ENCODE results near the gene OTOG.

Gene OTOG

DNA sequence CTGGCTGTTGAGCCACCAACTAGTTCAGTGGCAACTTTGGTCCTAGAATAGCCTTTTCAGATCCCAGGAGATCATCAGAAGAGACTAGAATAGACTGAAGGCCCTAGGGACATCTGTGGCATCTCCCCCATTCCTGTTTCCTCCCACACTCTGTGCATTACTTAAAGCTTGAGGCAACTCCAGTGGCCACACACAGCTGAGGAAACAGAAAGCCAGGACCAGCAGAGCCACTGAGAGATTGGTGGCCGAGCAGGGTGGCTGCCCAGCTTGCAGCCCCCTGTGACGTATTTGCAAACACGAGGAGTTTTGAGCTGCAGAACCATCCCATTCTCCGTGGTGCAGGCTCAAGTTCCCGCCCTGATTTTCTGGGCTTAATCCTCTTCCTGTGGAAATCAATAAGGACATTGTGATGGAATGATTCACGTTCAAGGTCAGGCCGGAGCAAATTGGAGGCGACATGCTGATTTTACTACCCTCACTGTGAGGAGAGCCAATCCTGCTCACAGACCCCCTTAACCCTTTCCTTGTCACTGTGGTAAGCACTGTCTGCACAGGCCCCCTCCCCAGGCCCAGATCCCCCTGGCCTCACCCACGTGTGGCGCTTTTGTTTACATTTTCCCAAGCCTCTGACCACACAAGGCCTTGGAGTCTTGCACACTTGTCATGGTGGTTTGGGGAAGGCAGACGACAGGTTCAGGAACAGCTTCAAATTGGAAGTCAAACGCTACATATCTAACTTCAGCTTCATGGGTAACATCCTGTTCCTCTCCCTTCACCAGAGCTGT is 103.3 kb downstream of the OTOG start:
- DNase-seq (ENCODE audit: low read depth in 2 of 2): no peak

DNA sequence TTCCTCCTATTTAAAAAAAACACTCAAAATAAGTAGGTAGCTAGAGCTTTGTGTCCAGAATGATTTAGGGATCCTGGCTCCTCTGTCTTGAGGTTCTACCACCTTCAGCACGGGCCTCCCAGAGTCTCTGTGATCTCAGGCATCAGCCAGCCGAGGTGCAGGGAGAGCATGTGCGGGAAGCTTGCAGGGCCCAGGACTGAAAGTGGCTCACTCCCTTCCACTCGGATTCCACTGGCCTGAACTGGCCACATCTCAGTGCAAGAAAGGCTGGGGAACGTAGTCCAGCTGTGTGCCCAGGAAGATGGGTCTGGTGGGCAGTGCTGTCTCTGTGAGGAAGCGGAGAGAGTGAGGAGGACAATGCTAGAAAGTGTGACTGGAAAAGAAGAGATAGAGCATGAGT is 104.0 kb downstream of the OTOG start:
- DNase-seq (ENCODE audit: low read depth in 2 of 2): no peak

DNA sequence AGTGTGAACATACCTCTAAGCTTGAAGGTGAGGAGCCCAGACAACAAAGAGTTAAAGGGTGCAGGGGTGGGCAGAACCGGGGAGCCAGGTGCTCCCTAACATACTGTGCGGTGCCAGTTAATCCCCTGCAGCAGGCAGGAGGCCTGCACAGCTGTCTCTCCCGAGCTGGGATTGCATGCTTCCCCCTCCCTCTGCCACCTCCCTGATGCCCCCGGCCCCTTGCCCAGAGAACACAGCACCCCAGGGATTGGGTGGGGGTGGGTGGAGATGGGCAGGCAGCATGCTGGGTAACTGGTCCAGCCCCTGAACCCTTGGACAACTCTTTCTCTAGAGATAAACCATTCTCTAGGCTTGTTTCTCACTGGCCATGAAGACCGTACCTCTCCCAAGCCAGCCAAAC is 104.6 kb downstream of the OTOG start:
- no peak for DNase-seq (ENCODE audit: low read depth in 2 of 2)

DNA sequence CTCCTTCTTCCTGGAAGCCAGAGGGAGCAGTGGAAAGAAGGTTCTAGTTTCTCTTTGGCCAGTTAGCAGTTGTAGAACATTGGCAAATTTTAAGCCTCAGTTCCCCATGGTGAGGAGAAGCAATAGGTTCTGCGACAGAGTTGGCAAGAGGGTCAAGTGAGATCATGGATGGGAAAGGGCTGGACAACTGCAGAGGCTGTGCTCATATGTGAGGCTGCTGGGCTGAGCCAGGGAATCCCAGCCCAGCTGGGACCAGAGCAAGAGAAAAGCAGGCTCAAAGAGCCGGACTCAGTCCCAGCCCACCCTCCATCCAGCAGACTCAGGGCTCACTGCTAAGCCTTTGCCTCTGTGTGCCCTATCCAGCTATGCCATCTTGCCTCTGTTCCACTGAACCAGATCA is 105.5 kb downstream of the OTOG start:
- no peak for DNase-seq (ENCODE audit: low read depth in 2 of 2)

DNA sequence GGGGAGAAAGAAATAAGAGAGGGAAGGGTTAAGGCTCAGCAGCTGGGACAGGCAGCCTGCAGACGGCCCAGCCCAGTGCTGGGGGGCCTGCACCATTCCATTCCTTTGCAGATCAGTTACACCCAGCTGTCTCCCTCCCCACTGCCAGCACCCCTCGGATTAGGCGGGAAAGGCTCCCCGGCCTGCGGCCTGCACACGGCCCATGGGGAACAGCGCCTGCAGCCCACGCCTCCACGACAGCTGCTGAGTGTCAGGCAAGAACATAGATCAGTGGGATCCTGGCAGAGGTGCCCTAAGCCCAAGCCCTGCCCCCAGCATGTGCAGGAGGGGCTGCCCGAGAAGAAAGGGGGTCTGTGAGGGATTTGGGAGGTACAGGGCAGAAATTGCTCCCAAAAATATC is 106.6 kb downstream of the OTOG start:
- no peak for DNase-seq (ENCODE audit: low read depth in 2 of 2)

DNA sequence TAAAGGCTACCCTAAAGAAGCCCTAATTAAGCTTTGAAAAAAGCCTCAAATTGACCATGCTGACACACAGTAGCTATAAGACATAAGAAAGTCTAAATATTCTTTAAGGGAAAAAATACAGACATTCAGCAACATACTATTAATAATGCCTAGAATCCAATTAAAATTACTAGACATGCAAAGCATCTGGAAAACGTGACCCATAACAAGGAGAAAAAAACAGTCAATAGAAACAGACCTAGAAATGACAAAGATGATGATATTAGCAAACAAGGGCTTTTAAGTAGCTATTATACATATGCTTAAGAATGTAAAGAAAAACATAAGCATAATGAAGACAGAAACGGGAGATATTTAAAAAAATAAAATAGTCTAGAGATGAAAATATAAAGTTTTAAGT is 108.6 kb downstream of the OTOG start:
- DNase-seq (ENCODE audit: low read depth in 2 of 2): no peak

DNA sequence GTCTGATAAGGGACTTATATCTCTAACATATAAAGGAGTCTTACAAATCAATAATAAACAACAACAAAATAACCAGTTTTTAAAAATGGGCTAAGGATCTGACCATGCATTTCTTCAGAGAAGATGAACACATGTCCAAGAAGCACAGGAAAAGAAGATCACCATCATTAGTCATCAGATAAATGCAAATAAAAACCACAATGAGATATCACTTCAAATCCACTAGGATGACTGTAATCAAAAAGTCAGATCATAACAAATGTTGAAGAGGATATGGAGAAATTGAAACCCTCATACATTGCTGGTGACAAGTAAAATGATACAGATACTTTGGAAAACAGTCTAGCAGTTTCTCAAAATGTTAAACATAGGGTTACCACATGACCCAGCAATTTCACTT is 111.2 kb downstream of the OTOG start:
- no peak for DNase-seq (ENCODE audit: low read depth in 2 of 2)

DNA sequence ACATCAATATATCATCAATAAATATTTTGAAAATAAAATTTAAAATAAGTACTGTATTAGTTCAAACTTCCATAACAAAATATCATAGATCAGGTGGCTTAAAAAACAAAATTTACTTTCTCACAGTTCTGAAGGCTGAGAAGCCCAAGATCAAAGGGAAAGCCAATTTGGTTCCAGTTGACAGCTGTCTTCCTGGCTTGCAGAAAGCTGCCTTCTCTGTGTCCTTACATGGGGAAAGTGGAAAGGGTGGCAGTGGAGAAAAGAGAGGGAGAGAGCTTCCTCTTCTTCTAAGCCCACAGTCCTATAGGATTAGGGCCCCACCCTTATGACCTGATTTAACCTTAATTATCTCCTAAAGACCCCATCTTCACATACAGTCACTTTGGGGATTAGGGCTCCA is 121.1 kb downstream of the OTOG start:
- DNase-seq (ENCODE audit: low read depth in 2 of 2): no peak

DNA sequence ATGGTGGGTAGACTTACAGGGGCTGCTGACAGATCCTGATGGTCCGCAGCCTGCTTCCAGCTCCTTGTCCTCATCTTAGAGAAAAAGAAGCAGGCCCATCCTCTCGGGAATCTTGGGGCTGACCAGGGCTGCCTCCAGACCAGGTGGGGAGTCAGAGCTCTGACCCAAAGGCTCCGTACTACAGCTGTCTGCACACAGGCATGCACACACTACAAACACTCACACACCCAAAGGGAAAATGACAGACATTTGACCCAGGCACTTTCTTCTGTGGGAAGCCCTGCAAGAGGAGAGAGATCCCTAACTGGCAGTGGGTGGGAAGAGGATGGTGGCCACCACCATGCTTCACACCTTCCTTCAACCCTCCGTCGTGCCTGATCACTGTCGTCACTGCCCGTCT is 125.4 kb downstream of the OTOG start:
- DNase-seq (ENCODE audit: low read depth in 2 of 2): no peak

DNA sequence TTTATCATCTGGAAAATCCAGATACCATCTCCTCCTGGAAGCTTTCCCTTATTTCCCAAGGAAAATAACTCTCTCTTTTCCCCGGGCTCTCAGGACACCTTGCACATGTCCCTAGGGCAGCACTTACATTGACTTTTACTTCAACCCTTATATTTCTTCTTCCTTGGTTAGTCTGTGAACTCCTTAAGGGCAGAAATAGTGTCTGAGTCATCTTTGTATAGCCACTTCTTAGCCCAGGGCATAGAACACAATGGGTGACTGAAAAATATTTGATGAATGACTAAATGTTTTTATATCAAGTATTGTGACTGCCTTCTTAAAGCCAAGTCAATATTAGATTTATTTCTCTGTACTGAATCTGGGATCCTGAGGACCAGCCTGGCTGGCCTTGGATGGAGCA is 126.9 kb downstream of the OTOG start:
- no peak for DNase-seq (ENCODE audit: low read depth in 2 of 2)

DNA sequence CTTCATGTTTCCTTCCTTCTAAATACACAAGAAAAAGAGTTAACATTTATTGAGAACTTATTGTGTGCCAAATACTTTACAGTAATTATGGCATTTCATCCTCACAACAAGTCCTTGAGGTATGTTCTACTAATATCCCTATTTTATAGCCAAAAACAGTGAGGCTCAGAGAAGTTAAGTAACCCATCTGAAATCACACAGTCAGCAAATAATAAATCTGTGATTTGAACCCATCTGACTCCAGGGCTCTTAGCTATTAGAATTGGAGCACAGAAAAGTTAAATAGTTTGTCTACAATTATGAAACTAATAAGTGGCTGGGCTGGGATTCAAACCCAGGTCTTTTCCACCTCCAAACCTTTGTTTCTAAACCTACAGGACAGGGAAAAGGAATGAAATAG is 135.8 kb downstream of the OTOG start:
- no peak for DNase-seq (ENCODE audit: low read depth in 2 of 2)

DNA sequence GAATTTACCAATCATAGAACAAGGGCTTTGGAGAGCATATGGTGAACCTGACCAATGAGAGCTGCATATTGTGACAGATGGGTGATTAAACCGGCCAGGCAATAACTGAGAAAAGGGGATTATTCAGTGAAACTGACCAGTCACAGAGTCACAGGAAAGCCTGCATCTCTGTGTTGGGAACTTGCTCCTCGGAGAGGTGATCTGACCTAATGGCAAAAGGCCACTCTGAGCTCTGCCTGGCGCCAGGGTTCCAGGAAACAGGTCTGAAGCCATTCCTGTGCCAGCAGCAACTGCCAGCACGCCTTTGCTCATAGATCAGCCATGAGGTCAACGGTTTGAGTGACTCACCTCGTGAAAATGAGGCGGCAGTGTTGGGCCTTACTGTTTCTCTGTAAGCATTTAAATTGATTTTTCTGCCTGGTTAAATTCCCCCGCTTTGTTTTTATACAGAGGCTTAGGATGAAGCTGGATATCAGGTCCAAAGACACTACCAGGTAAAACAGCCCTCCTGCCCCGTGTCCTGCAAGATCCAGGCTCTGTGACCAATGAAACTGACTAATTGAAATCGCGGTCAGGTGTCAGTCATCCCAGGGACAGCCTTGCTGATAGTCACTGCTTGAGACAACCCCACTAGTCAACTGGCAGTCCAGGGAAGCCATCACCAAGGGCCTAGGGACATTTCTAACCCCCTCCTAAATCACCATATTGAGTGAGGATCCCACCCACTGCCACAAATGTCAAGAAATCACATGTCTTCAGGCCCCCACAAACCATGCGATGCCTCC is 136.5 kb downstream of the OTOG start:
- no peak for DNase-seq (ENCODE audit: low read depth in 2 of 2)

DNA sequence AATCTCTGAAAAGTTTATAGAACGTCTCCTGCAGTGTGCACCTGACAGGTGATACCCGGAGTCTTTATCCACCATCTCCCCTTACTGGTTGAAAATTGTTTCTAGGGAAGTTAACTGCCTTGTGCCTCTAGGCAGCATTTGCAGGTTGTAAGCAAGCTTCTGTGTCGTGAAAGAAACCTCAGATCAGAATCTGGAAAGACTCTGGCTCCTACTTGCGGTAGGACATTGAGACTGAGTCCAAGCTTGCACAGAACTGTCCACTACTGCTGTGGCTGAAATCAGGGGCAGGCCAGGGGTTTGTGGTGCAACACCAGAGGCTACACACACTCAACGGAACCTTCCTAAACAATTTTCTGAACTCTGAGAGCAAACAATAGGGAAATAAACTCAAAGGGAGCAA is 137.5 kb downstream of the OTOG start:
- DNase-seq (ENCODE audit: low read depth in 2 of 2): no peak

DNA sequence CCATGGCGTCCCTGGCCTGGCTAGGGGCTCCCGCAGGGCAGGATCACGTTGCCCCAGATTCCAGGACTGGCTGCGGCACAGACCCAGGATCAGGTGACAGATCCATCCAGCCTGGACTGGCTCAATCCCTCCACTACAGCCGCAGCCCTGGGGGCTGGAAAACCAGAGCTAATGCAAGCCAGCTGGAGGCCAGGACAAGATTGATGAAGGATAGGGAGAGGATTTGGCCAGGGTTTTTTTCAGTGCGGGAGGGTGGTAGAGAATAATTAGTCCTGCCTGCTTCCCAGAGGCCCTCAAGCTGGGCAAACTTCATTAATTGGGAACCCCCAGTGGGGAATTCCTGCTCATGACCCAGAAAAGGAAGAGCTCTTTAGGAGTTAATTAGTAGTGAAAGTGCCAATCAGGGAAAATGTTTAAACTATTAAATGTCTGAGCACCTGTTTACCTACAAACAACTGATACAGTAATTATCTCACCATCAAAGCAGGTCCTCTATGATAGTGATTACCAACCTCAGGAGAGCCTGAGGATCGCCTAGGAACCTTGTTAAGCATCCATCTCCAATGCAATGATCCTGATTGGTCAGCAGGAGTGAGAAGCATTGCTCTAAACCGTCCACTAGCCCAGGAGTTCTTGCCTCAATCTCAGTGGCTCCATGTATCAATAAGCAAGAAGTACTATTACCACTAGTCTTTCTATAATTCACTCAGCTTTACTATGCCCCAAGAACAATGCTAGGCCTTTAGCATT is 139.3 kb downstream of the OTOG start:
- no peak for DNase-seq (ENCODE audit: low read depth in 2 of 2)

DNA sequence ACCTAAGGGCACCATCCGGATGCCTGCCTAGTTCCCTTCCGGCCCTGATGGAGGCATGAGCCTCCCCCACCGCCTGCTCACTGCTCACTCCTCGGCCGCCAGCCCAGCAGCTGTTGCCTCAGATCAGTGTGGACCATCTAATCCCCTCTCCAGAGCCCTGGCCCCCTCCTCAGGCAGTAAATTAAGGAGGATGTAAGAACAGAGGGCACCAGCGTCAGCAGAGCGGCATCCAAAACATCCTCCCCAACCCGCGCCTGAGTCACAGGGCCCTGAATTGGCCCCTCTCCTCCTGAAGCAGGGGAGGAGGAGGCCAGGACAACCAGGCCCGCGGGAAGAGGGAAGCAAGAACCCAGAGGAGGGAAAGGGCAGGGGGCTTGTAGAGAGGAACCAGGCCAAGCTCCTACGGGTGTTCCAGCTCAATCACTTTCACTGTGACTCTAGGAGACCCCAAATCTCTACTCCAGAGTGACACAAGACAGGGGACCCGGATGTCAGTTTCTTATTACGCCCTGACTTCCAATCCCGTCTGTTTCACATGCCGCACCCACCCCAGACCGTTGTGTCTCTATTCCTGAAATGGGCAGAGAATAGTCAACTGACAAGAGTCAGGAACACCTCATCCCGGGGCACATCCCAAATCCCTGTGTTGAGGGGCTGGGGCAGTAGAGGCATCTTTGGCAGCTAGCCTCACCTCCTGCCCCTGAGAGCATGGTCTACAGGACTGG is 141.0 kb downstream of the OTOG start:
- DNase-seq (ENCODE audit: low read depth in 2 of 2): no peak

DNA sequence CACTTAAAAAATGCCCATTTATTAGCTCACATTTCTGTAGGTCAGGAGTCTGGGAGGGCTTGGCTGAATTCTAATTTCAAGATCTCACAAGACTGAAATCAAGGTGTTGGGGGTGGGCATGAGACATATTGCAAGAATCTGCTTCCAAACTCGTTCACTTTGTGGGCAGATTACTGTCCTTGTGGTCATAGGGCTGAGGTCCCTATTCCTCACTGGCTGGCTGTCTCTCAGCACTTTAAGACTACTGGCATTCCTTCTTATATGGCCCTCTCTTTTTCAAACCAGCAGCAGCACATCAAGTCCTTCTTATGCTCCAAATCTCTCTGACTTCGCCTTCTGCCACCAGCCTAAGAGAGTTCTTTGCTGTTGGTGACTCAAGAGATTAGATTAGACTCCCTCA is 144.5 kb downstream of the OTOG start:
- no peak for DNase-seq (ENCODE audit: low read depth in 2 of 2)

DNA sequence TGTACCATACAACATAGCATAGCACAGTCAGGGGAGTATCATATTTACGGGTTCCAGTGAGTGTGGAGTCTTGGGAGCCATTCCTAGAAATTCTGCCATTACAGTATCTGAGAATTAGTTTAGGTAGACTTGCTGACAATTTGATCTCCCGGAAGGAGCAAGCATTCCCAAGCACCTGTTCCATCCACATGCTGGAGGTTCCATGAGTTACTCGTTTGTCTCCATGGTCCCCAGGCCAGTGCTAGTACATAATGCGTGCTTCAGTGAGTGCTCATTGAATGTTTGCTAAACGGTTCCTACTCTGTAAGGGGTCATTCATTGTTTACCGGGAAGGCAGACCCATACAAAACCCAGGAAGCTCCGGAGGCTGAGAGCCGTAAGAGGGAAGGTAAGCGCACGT is 144.9 kb downstream of the OTOG start:
- DNase-seq (ENCODE audit: low read depth in 2 of 2): no peak

DNA sequence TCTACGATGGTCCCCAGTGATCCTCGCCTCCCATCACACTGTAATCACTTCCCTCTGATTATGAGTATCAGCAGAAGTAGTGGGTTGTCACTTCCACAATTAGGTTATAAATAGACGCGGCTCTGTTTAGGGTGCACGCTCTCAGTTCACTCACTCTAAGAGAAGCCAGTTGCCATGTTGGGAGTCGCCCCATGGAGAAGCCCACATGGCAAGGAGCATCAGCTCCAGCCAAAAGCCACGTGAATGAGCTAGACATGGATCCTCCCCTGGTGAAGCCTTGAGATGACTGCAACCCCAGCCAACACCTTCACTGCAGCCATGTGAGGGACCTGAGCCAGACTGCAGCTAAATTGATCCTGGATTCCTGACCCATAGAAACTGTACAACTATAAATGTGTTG is 145.9 kb downstream of the OTOG start:
- DNase-seq (ENCODE audit: low read depth in 2 of 2): no peak

DNA sequence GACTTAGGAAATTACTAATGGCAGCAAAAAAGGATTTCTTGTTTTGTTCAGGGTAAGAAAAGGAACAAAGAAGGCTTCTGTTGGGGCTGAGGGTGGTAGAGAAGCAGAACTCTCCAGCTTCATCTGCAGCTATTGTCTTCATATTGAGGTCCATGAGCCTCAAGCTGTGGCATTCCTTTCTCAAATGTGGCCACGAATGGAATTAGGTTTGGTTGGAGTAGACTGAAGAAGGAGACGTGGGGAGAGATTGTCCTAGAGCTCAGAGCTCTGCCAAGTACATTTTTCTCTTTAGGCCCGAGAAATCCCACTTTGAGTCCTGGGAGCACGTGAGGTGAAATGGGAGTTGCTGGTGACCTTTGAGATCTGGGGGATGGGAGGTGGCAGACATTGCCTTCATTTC is 146.5 kb downstream of the OTOG start:
- no peak for DNase-seq (ENCODE audit: low read depth in 2 of 2)

DNA sequence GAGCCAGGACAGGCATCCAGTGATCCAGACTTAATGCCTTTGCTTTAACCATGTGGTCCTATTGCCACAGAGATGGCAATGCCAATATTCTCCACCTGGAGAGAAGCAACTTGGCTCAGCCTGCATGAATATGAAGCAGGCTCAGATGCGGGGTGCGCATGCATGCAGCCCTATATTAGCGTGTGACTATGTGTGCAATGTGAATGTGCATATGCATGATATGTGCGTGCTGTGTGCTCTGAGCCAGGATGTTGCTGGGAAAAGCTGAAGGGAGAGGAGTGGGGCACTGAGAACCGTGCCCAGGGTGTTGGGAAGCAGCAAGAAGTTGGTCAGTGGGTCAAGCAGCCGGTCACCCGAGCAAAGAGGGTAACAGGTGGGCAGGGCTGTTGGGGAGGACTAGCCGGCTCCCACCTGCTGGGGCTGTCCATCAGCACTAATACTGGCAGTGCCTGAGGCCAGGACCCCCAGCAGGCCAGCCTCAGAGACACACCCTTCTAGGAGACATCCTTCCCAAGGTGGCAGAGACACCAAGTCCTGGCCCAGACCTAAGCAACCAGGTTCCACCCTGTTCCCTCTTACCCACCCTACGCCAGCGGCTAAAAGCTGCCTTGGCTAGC is 147.5 kb downstream of the OTOG start:
- no peak for DNase-seq (ENCODE audit: low read depth in 2 of 2)

Data from stimulated activated CD8-positive, alpha-beta memory T cell treated with anti-CD3 and anti-CD28 coated beads, Interleukin-2, amount 100 ng/mL, for 48 hours (primary cell).